KOPT-K1 (cell line): ENCODE results near the gene ZFP36L1.
A peak's percentile ranks its signal among the peaks of the same experiment; 100 is the strongest.

Experiments
- H3K27ac ChIP-seq: fragments of 200-600 bp; sonication (generic); 2 replicates; pipeline ENCODE4 v1.5.1; 2016; ENCODE audit warnings: antibody characterized with exemption, mild to moderate bottlenecking, low read depth, low read length; ENCODE audit not compliant: poor library complexity, severe bottlenecking
- H3K36me3 ChIP-seq: fragments of 200-600 bp; sonication (generic); 2 replicates; pipeline ENCODE4 v1.5.1; 2017; ENCODE audit warnings: antibody characterized with exemption, mild to moderate bottlenecking, low read length, moderate library complexity; ENCODE audit not compliant: insufficient read depth
- H3K9me3 ChIP-seq: fragments of 200-600 bp; sonication (generic); 2 replicates; pipeline ENCODE4 v1.5.1; 2017; ENCODE audit warnings: antibody characterized with exemption, low read length, mild to moderate bottlenecking; ENCODE audit not compliant: insufficient read depth, poor library complexity, severe bottlenecking

Gene ZFP36L1

GRCh38 chr14:68785534-68786490 is 7.1 kb downstream of the ZFP36L1 start:
- Histone ChIP-seq H3K27ac (peak overlapping the region; percentile 40), H3K9me3 (no peaks in the 10 kb centered on the region), H3K36me3 (peaks cover 17% of the 10 kb centered on the region)

GRCh38 chr14:68784978-68785533 is 7.8 kb downstream of the ZFP36L1 start:
- Histone ChIP-seq H3K27ac (no peak overlapping the region), H3K9me3 (no peaks in the 10 kb centered on the region), H3K36me3 (peaks cover 15% of the 10 kb centered on the region)

- H3K9me3 ChIP-seq = no peaks in the 10 kb centered on the region
- H3K27ac ChIP-seq = no peak overlapping the region
- peaks cover 8% of the 10 kb centered on the region for H3K36me3 ChIP-seq
Measured at GRCh38 chr14:68784226-68784910, 8.5 kb downstream of the ZFP36L1 start.

GRCh38 chr14:68783408-68784225 is 9.2 kb downstream of the ZFP36L1 start:
- Histone ChIP-seq H3K27ac (no peak overlapping the region), H3K36me3 (0 out of 2 replicates have a peak, but pooled peaks cover 4% of the 10 kb centered on the region), H3K9me3 (no peaks in the 10 kb centered on the region)

- Histone ChIP-seq H3K36me3 (no peaks in the 10 kb centered on the region), H3K9me3 (no peaks in the 10 kb centered on the region), H3K27ac (peak overlapping the region; percentile 74)
Measured at GRCh38 chr14:68782091-68782981, 10.5 kb downstream of the ZFP36L1 start.

- Histone ChIP-seq H3K9me3 (no peaks in the 10 kb centered on the region), H3K36me3 (no peaks in the 10 kb centered on the region), H3K27ac (peak overlapping the region; percentile 74)
Measured at GRCh38 chr14:68781161-68782021, 11.5 kb downstream of the ZFP36L1 start.

- H3K9me3 ChIP-seq = no peaks in the 10 kb centered on the region
- H3K36me3 ChIP-seq = no peaks in the 10 kb centered on the region
- peak overlapping the region; percentile 74 for H3K27ac ChIP-seq
Measured at GRCh38 chr14:68780358-68781160, 12.3 kb downstream of the ZFP36L1 start.

- no peaks in the 10 kb centered on the region for H3K9me3 ChIP-seq
- H3K27ac ChIP-seq = peak overlapping the region; percentile 74
Measured at GRCh38 chr14:68779761-68780323, 13.0 kb downstream of the ZFP36L1 start.

GRCh38 chr14:68777644-68778043 is 15.2 kb downstream of the ZFP36L1 start:
- Histone ChIP-seq H3K36me3 (no peaks in the 10 kb centered on the region), H3K27ac (no peak overlapping the region)

More at GRCh38 chr14:68779761-68780323, 13.0 kb downstream of the ZFP36L1 start:
- H3K36me3 ChIP-seq = no peaks in the 10 kb centered on the region

GRCh38 chr14:68775614-68776126 is 17.2 kb downstream of the ZFP36L1 start:
- Histone ChIP-seq H3K9me3 (no peaks in the 10 kb centered on the region), H3K27ac (no peak overlapping the region), H3K36me3 (no peaks in the 10 kb centered on the region)

More at GRCh38 chr14:68777644-68778043, 15.2 kb downstream of the ZFP36L1 start:
- no peaks in the 10 kb centered on the region for H3K9me3 ChIP-seq

GRCh38 chr14:68774771-68775613 is 17.9 kb downstream of the ZFP36L1 start:
- H3K9me3 ChIP-seq = no peaks in the 10 kb centered on the region
- no peak overlapping the region for H3K27ac ChIP-seq
- H3K36me3 ChIP-seq = no peaks in the 10 kb centered on the region
